Sigmoid colon (tissue), 7 donors: ENCODE results near the gene JPH4. TPM values are rescaled to one million over a fixed set of nuclear protein-coding genes. Genes with fewer than 3 reads are reported as not detected.

ENCODE experiments used
- DNase-seq: peaks from one replicate; pipeline ENCODE4 v3.0.0-alpha.2; 2019
- H3K27ac ChIP-seq, 4 donors: fragments of 200-600 bp; sonication (generic); one replicate each; pipeline ENCODE4 v1.5.1; 2016 to 2019; ENCODE audit warnings: mild to moderate bottlenecking in 1 of 4
- H3K27me3 ChIP-seq, 3 donors: fragments of 200-600 bp; sonication (generic); one replicate each; pipeline ENCODE4 v1.5.1; 2019; ENCODE audit warnings: mild to moderate bottlenecking in 1 of 3
- H3K36me3 ChIP-seq, 4 donors: fragments of 200-600 bp; sonication (generic); one replicate each; pipeline ENCODE4 v1.5.1; 2016 to 2019
- H3K4me1 ChIP-seq, 4 donors: fragments of 200-600 bp; sonication (generic); one replicate each; pipeline ENCODE4 v1.5.1; 2017 to 2019
- H3K4me3 ChIP-seq, 4 donors: fragments of 200-600 bp; sonication (generic); one replicate each; pipeline ENCODE4 v1.5.1; 2017 to 2019; ENCODE audit warnings: mild to moderate bottlenecking in 2 of 4, moderate library complexity in 1 of 4
- H3K9me3 ChIP-seq, 4 donors: fragments of 200-600 bp in 3 of 4; sonication (generic) in 3 of 4; one replicate each; pipeline versions ENCODE4 v1.5.1 to v1.6.1; 2013 to 2019
- EP300 ChIP-seq, 4 donors: sonication (generic); formaldehyde crosslinking; IDR thresholded peaks; one replicate each; pipeline ENCODE4 v1.6.1; 2017; ENCODE audit warnings: antibody characterized with exemption in 4 of 4
- POLR2A ChIP-seq, 2 donors: fragments of 450-650 bp; IDR thresholded peaks; one replicate each; pipeline ENCODE4 v1.6.1; 2016; ENCODE audit warnings: antibody characterized with exemption in 2 of 2, mild to moderate bottlenecking in 2 of 2, moderate library complexity in 2 of 2
- POLR2AphosphoS5 ChIP-seq, 4 donors: sonication (generic); formaldehyde crosslinking; IDR thresholded peaks; one replicate each; pipeline ENCODE4 v1.6.1; 2017; ENCODE audit warnings: antibody characterized with exemption in 4 of 4
- WGBS, 2 donors: extraction: QIAGEN DNeasy Blood & Tissue Kit; methylation state at CpG; one replicate each; pipeline ENCODE4 v1.1.7; 2013; 5-methylcytosine and 5-hydroxymethylcytosine counted together
- intact Hi-C: fragments of 100-400 bp; cut with DNase I; formaldehyde crosslinking; loops from one replicate; pipeline ENCODE4 v1.15.1; 2023
- polyA plus RNA-seq, 3 donors: library from polyadenylated mRNA; stranded (reverse); fragments of 200-250 nt; gene quantifications; one replicate each; pipeline ENCODE4 v1.2.3, GENCODE V29; 2013
- total RNA-seq, 4 donors: library from RNA; depleted of rRNA; stranded (reverse); fragments of >200 nt; gene quantifications; one replicate each; pipeline ENCODE4 v1.1.0, GENCODE V29; 2016
- TF ChIP-seq, protein P1 (sequence below), 4 experiments: fragments of 450-650 bp in 3 of 4; fragments of 200-600 bp in 1 of 4; IDR thresholded peaks; one replicate each; pipeline ENCODE4 v1.5.1; 2016 to 2019; ENCODE audit warnings: antibody characterized with exemption in 4 of 4, mild to moderate bottlenecking in 3 of 4, moderate library complexity in 2 of 4
- donor health status: healthy with polysubstance abuse.
- donor health status: Bipolar disorder and iron deficiency.
- donor health status: healthy.

JPH4 gene
- total and polyA plus RNA-seq, 7 donors = 0.60 to 3.0 (median 1.6) TPM; not detected in 1

DNA sequence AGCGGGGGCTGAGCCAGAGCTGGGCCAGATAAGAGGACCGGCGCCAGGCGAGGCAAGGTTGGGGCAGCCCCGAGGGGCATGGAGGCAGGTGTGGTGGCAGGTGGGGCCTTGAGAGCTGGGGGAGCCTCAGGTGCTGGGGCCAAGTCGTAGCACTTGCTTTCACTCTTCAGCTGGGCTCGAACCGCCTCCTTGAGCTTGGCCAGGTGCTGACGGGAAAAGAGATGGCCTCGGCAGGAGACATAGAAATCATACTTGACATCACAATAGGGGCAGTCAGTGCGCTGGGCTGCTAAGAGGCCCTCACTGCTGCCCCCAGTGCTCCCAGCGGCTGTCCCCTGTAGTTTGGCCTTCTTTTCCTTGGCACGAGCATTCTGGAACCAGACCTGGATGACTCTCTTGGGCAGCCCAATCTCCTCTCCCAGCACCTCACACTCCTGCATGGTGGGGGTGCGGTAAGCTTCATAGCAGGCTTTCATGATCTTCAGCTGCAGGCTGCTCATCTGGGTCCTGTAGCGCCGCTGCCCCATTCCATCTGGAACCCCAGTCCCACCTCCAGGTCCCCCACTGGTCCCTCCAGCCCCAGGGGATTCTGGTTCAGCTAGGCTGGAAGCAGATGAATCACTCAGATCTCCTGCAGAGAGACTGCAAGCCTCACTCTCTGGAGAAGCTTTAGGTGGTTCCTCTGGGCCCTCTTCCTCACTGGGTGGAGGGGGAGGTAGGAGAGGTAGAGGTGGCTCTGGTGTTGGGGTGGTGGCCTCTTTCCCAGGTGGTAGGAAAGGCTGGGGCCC lies 55.2 kb downstream of the JPH4 start:
- no peaks in the 10 kb centered on the region for H3K9me3 ChIP-seq
- WGBS, 2 donors = 94 to 95% methylated on average over 16 of the region's 16 CpGs
- no peak for DNase-seq
- no peak overlapping the region for H3K4me3 ChIP-seq
- peaks cover 0 to 6% (median 0%) of the 10 kb centered on the region in 4 donors for H3K36me3 ChIP-seq
- TF ChIP-seq POLR2A (IDR thresholded peaks at IDR 0.05) (no peak), POLR2AphosphoS5 (IDR thresholded peaks at IDR 0.05) (no peak), EP300 (IDR thresholded peaks at IDR 0.05) (no peak)
- TF ChIP-seq, protein P1, sequence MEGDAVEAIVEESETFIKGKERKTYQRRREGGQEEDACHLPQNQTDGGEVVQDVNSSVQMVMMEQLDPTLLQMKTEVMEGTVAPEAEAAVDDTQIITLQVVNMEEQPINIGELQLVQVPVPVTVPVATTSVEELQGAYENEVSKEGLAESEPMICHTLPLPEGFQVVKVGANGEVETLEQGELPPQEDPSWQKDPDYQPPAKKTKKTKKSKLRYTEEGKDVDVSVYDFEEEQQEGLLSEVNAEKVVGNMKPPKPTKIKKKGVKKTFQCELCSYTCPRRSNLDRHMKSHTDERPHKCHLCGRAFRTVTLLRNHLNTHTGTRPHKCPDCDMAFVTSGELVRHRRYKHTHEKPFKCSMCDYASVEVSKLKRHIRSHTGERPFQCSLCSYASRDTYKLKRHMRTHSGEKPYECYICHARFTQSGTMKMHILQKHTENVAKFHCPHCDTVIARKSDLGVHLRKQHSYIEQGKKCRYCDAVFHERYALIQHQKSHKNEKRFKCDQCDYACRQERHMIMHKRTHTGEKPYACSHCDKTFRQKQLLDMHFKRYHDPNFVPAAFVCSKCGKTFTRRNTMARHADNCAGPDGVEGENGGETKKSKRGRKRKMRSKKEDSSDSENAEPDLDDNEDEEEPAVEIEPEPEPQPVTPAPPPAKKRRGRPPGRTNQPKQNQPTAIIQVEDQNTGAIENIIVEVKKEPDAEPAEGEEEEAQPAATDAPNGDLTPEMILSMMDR (IDR thresholded peaks at IDR 0.05) = no peak
- H3K27me3 ChIP-seq = no peaks in the 10 kb centered on the region
- intact Hi-C loops = no loop called here
- no peaks in the 10 kb centered on the region for H3K4me1 ChIP-seq
- no peak overlapping the region for H3K27ac ChIP-seq

DNA sequence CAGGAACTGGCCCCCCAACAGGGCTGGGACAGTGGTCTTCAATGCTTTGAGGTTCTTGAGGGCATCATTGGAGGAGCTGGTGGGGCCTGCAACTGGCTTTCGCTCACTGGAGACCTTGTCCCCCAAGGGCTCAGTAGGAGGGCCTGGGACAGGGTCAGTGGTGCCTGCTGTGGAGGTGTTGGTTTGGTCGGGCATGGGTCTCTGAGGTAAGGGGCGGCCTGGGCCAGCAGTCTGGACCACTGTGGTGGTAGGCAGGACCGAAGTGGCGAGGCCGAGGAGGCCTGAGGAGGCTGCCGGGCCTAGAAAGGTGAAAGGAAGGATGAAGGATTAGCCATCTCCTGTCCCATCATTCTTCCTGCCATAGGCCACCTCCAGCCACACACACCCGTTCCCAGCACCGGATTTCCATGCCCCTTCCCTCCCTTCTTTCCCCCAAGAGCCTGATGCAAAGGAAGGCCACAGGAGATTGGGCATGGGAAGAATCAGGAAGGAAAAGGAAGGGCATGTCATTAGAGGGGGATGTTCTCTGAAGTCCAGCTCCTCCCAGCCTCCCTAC lies 55.9 kb downstream of the JPH4 start:
- Histone ChIP-seq H3K4me3 (no peak overlapping the region), H3K36me3 (peaks cover 0 to 6% (median 0%) of the 10 kb centered on the region in 4 donors), H3K27me3 (no peaks in the 10 kb centered on the region), H3K9me3 (no peaks in the 10 kb centered on the region), H3K27ac (no peak overlapping the region), H3K4me1 (no peaks in the 10 kb centered on the region)
- 91 to 94% methylated on average over 9 of the region's 9 CpGs for WGBS, 2 donors
- TF ChIP-seq POLR2A (IDR thresholded peaks at IDR 0.05) = no peak
- TF ChIP-seq POLR2AphosphoS5 (IDR thresholded peaks at IDR 0.05) = no peak
- TF ChIP-seq EP300 (IDR thresholded peaks at IDR 0.05) = no peak
- TF ChIP-seq, protein P1 (IDR thresholded peaks at IDR 0.05) = no peak
- intact Hi-C loops = no loop called here
- DNase-seq = no peak

DNA sequence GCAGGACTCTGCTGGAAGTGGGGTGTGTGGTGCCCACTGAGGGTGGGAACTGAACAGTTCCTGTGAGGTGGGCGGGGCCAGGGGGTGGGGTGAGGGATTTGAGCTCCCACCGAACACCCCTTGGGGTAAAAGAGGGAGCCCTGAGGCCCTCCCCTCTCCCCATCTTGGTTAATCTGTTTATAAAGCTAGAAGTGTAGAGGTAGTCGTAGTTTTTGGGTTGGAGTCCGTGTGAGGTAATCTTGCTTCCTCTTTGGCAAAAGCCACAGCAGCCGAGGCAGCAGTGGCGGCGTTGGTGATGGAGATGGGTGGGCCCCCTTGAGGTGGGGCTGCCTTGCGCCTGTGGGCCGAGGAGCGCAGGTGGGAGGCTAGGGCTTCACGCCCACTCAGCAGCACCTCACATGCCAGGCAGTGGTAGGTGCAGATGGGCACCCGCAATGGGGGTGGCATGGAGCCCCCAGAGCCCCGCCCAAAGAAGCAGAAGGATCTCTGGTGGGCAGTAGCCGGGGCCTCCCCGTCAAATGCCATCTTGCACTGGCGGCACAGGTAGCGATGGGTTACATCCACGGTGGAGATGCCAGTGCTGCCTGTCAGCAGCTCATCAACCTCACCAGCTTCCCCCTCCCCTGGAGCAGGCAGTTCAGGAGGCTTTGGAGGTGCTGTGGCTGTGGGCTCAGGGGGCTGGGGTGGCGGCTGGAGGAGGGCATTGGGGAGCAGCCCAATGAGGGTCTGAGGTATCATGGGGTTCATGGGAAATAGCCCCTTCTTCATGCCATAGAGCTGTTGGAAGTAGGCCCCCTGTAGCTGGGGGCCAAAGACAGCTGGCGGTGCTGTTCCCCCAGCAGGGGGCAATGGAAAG lies 56.6 kb downstream of the JPH4 start:
- WGBS, 2 donors = 80 to 89% methylated on average over 20 of the region's 20 CpGs
- no peak for DNase-seq
- Histone ChIP-seq H3K27ac (no peak overlapping the region), H3K4me3 (no peak overlapping the region), H3K4me1 (no peaks in the 10 kb centered on the region), H3K27me3 (no peaks in the 10 kb centered on the region), H3K36me3 (peaks cover 0 to 6% (median 0%) of the 10 kb centered on the region in 4 donors), H3K9me3 (no peaks in the 10 kb centered on the region)
- intact Hi-C loops = no loop called here
- no peak for TF ChIP-seq EP300 (IDR thresholded peaks at IDR 0.05)
- TF ChIP-seq, protein P1 (IDR thresholded peaks at IDR 0.05) = no peak
- TF ChIP-seq POLR2A (IDR thresholded peaks at IDR 0.05) = no peak
- TF ChIP-seq POLR2AphosphoS5 (IDR thresholded peaks at IDR 0.05) = no peak

DNA sequence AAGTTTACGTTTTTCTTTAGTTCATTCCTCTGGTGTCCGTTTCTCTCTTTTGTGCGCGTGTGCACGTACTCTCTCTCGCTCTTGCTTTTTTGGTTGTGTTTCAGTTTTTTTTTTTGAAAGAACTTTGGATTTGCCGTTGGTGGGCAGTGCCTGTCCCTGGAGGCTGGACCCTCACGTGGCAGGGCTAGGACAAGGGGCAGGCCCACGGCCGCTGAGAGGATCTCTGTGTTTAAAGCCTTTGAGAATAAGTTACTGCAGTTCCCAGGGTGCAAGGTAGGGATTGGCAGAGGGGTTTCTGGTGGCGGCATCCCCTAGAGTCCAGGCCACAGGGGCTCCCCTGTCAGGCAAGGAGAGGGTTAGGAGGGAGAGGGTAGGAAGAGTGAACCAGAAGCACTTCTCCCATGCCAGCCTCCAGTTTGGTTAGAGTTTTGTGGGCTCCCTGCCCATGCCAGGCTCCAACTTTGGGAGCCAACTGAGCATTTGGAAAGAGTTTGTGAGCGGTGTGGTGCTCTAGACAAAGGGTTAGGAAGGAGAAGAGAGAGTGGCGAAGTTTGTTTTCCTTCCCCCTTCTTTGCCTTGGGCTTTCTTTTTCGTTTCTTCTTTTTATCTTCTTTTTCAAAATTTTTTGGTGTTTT lies 57.6 kb downstream of the JPH4 start:
- intact Hi-C loops = no loop called here
- WGBS, 2 donors = 85 to 92% methylated on average over 14 of the region's 14 CpGs
- no peak for DNase-seq

More for the DNA sequence above, 57.6 kb downstream of the JPH4 start:
- no peaks in the 10 kb centered on the region for H3K4me1 ChIP-seq
- H3K36me3 ChIP-seq = peaks cover 0 to 2% (median 0%) of the 10 kb centered on the region in 4 donors
- TF ChIP-seq POLR2A (IDR thresholded peaks at IDR 0.05) (no peak), EP300 (IDR thresholded peaks at IDR 0.05) (no peak), POLR2AphosphoS5 (IDR thresholded peaks at IDR 0.05) (no peak)
- TF ChIP-seq, protein P1 (IDR thresholded peaks at IDR 0.05) = no peak
- H3K27ac ChIP-seq = no peak overlapping the region
- no peaks in the 10 kb centered on the region for H3K9me3 ChIP-seq
- H3K4me3 ChIP-seq = no peak overlapping the region
- H3K27me3 ChIP-seq = no peaks in the 10 kb centered on the region
